ENCODE data around the gene STRIP2.

DNA sequence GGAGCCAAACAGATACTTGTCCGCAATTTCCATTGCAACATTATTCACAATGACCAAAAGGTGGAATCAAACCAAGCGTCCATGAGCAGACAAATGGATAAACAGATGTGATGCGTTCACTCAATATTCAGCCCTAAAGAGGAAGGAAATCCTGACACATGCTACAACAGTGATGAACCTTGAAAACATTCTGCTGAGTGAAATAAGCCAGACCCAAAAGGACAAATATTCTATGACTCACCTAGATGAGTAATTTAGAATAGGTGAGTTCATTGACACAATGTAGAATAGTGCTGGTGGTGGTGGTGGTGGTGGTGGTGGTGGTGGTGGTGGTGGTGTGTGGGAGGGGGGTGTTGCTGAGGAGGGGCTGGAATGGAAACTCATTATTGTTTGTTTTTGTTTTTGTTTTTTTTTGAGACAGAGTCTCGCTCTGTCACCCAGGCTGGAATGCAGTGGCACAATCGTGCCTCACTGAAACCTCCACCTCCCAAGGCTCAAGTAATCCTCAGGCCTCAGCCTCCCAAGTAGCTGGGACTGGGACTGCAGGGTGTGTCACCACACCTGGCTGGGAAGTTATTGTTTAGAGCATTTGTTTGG is 96.7 kb downstream of the STRIP2 start:
- TF ChIP-seq, protein P1, sequence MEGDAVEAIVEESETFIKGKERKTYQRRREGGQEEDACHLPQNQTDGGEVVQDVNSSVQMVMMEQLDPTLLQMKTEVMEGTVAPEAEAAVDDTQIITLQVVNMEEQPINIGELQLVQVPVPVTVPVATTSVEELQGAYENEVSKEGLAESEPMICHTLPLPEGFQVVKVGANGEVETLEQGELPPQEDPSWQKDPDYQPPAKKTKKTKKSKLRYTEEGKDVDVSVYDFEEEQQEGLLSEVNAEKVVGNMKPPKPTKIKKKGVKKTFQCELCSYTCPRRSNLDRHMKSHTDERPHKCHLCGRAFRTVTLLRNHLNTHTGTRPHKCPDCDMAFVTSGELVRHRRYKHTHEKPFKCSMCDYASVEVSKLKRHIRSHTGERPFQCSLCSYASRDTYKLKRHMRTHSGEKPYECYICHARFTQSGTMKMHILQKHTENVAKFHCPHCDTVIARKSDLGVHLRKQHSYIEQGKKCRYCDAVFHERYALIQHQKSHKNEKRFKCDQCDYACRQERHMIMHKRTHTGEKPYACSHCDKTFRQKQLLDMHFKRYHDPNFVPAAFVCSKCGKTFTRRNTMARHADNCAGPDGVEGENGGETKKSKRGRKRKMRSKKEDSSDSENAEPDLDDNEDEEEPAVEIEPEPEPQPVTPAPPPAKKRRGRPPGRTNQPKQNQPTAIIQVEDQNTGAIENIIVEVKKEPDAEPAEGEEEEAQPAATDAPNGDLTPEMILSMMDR (IDR thresholded peaks at IDR 0.05; ENCODE audit: borderline replicate concordance, extremely low read depth, low read length, poor library complexity, severe bottlenecking): no peak
- TF ChIP-seq EZH2 (IDR thresholded peaks at IDR 0.05; ENCODE audit: borderline replicate concordance, low read depth, low read length, severe bottlenecking): no peak
